HEK293 (cell line): ENCODE results near the gene SLC19A1.

Experiments
- CTCF ChIA-PET: fragments of 350-600 bp; formaldehyde crosslinking; extraction: SDS; loops from one replicate; lab custom pipeline; 2021; ENCODE audit warnings: antibody characterized with exemption; lab: Yijun Ruan, JAX
- POLR2A ChIA-PET: fragments of 300-600 bp; formaldehyde crosslinking; extraction: SDS; loops from one replicate; lab custom pipeline; 2020; ENCODE audit warnings: antibody characterized with exemption, inconsistent platforms; lab: Yijun Ruan, JAX
- H3K27ac ChIP-seq: fragments of 200-500 bp; sonication (Bioruptor generic); 2 replicates; pipeline ENCODE4 v1.5.1; 2014; ENCODE audit warnings: low read depth, low read length, control low read depth, inconsistent platforms; ENCODE audit errors: extremely low read depth
- H3K36me3 ChIP-seq, 2 experiments: fragments of 200-500 bp in 1 of 2; sonication (Bioruptor generic) in 1 of 2; 1 replicate in 1 of 2; 2 replicates in 1 of 2; pipeline ENCODE4 v1.5.1; 2014 to 2017; ENCODE audit warnings: inconsistent platforms in 2 of 2, low read length in 2 of 2; ENCODE audit not compliant: control insufficient read depth in 2 of 2, insufficient read depth in 1 of 2
- H3K4me1 ChIP-seq: fragments of 200-500 bp; sonication (Bioruptor generic); 2 replicates; pipeline ENCODE4 v1.5.1; 2014; ENCODE audit warnings: mild to moderate bottlenecking, low read length, inconsistent platforms; ENCODE audit not compliant: control insufficient read depth, insufficient read depth
- H3K4me3 ChIP-seq: 2 replicates; pipeline ENCODE4 v1.5.1; 2011; ENCODE audit warnings: low read depth, mild to moderate bottlenecking, control low read depth, low read length, moderate library complexity
- H3K9me3 ChIP-seq: fragments of 200-500 bp; sonication (Bioruptor generic); 2 replicates; pipeline ENCODE4 v1.5.1; 2014; ENCODE audit warnings: low read depth, low read length, inconsistent platforms; ENCODE audit not compliant: control insufficient read depth, insufficient read depth
- INSM2 ChIP-seq: fragments of 450-650 bp; formaldehyde crosslinking; IDR thresholded peaks from 2 replicates; pipeline ENCODE4 v1.5.1; 2016; ENCODE audit warnings: missing biosample characterization, missing genetic modification characterization
- KLF10 ChIP-seq: fragments of 450-650 bp; IDR thresholded peaks from 2 replicates; pipeline ENCODE4 v1.5.1; 2018; ENCODE audit warnings: missing biosample characterization, mild to moderate bottlenecking, missing genetic modification characterization
- MZF1 ChIP-seq: fragments of 450-650 bp; formaldehyde crosslinking; IDR thresholded peaks from 2 replicates; pipeline ENCODE4 v1.5.1; 2017; ENCODE audit warnings: missing biosample characterization, missing genetic modification characterization, borderline replicate concordance
- OSR2 ChIP-seq: fragments of 450-650 bp; formaldehyde crosslinking; IDR thresholded peaks from 2 replicates; pipeline ENCODE4 v1.5.1; 2016; ENCODE audit warnings: missing biosample characterization, missing genetic modification characterization
- REPIN1 ChIP-seq: fragments of 450-650 bp; formaldehyde crosslinking; IDR thresholded peaks from 2 replicates; pipeline ENCODE4 v1.5.1; 2017; ENCODE audit warnings: missing biosample characterization, missing genetic modification characterization, low read depth
- SALL2 ChIP-seq: fragments of 450-650 bp; formaldehyde crosslinking; IDR thresholded peaks from 2 replicates; pipeline ENCODE4 v1.5.0; 2017; ENCODE audit warnings: missing biosample characterization, mild to moderate bottlenecking, missing genetic modification characterization, borderline replicate concordance
- SP2 ChIP-seq: fragments of 450-650 bp; formaldehyde crosslinking; IDR thresholded peaks from 2 replicates; pipeline ENCODE4 v1.5.1; 2016; ENCODE audit warnings: missing biosample characterization, missing genetic modification characterization
- TCF7L2 ChIP-seq: IDR thresholded peaks from 2 replicates; pipeline ENCODE4 v1.6.1; 2011; ENCODE audit warnings: low read depth, mild to moderate bottlenecking, inconsistent platforms, low read length, moderate library complexity, borderline replicate concordance
- YY1 ChIP-seq: fragments of 450-650 bp; formaldehyde crosslinking; IDR thresholded peaks from 2 replicates; pipeline ENCODE4 v1.5.1; 2018; ENCODE audit warnings: missing biosample characterization, missing genetic modification characterization
- ZBTB44 ChIP-seq: fragments of 450-650 bp; IDR thresholded peaks from 2 replicates; pipeline ENCODE4 v1.5.1; 2018; ENCODE audit warnings: missing biosample characterization, mild to moderate bottlenecking, missing genetic modification characterization
- ZIC2 ChIP-seq: fragments of 450-650 bp; formaldehyde crosslinking; IDR thresholded peaks from 2 replicates; pipeline ENCODE4 v1.5.1; 2016; ENCODE audit warnings: missing biosample characterization, missing genetic modification characterization
- ZNF157 ChIP-seq: fragments of 450-650 bp; formaldehyde crosslinking; IDR thresholded peaks from 2 replicates; pipeline ENCODE4 v1.5.1; 2016; ENCODE audit warnings: missing biosample characterization, missing genetic modification characterization
- ZNF335 ChIP-seq: fragments of 450-650 bp; formaldehyde crosslinking; conservative IDR thresholded peaks from 2 replicates; pipeline ENCODE4 v1.5.1; 2016; ENCODE audit warnings: missing biosample characterization, missing genetic modification characterization
- ZNF391 ChIP-seq: fragments of 450-650 bp; formaldehyde crosslinking; IDR thresholded peaks from 2 replicates; pipeline ENCODE4 v1.5.1; 2016; ENCODE audit warnings: low read depth, missing biosample characterization, missing genetic modification characterization, borderline replicate concordance
- ZNF423 ChIP-seq: fragments of 450-650 bp; formaldehyde crosslinking; IDR thresholded peaks from 2 replicates; pipeline ENCODE4 v1.5.1; 2016; ENCODE audit warnings: missing biosample characterization, missing genetic modification characterization
- ZNF585B ChIP-seq: fragments of 450-650 bp; formaldehyde crosslinking; IDR thresholded peaks from 2 replicates; pipeline ENCODE4 v1.5.1; 2016; ENCODE audit warnings: missing biosample characterization, missing genetic modification characterization
- ZNF624 ChIP-seq: fragments of 450-650 bp; formaldehyde crosslinking; IDR thresholded peaks from 2 replicates; pipeline ENCODE4 v1.5.1; 2017; ENCODE audit warnings: missing biosample characterization, missing genetic modification characterization
- ZNF626 ChIP-seq: fragments of 450-650 bp; sonication (Bioruptor Pico); formaldehyde crosslinking; IDR thresholded peaks from 2 replicates; pipeline ENCODE4 v1.5.1; 2018; ENCODE audit warnings: missing biosample characterization, missing genetic modification characterization, inconsistent platforms
- ZNF658 ChIP-seq: fragments of 450-650 bp; formaldehyde crosslinking; IDR thresholded peaks from 2 replicates; pipeline ENCODE4; 2016; ENCODE audit warnings: missing biosample characterization, missing genetic modification characterization
- ZNF701 ChIP-seq: fragments of 450-650 bp; formaldehyde crosslinking; IDR thresholded peaks from 2 replicates; pipeline ENCODE4 v1.5.1; 2016; ENCODE audit warnings: missing biosample characterization, missing genetic modification characterization
- ZSCAN4 ChIP-seq: fragments of 450-650 bp; formaldehyde crosslinking; IDR thresholded peaks from 2 replicates; pipeline ENCODE4 v1.5.1; 2017; ENCODE audit warnings: missing biosample characterization, missing genetic modification characterization
- TF ChIP-seq, protein P1 (sequence below): fragments of 450-650 bp; formaldehyde crosslinking; IDR thresholded peaks from 2 replicates; pipeline ENCODE4 v1.5.1; 2016; ENCODE audit warnings: missing biosample characterization, missing genetic modification characterization
- TF ChIP-seq, protein P2 (sequence below): fragments of 450-650 bp; formaldehyde crosslinking; IDR thresholded peaks from 2 replicates; pipeline ENCODE4 v1.5.1; 2016; ENCODE audit warnings: missing biosample characterization, missing genetic modification characterization, low read depth

Gene SLC19A1

GRCh38 chr21:45499970-45500577 lies 42.2 kb downstream of the SLC19A1 start (continued):
- TF ChIP-seq ZSCAN4, result 0 out of 2 replicates have a peak, but pooled peaks have one; percentile 14
- TF ChIP-seq, protein P1, sequence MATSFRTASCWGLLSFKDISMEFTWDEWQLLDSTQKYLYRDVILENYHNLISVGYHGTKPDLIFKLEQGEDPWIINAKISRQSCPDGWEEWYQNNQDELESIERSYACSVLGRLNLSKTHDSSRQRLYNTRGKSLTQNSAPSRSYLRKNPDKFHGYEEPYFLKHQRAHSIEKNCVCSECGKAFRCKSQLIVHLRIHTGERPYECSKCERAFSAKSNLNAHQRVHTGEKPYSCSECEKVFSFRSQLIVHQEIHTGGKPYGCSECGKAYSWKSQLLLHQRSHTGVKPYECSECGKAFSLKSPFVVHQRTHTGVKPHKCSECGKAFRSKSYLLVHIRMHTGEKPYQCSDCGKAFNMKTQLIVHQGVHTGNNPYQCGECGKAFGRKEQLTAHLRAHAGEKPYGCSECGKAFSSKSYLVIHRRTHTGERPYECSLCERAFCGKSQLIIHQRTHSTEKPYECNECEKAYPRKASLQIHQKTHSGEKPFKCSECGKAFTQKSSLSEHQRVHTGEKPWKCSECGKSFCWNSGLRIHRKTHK, result no peak
- no peak for TF ChIP-seq ZBTB44 (tag by site-specific recombination)
- no peak for TF ChIP-seq ZNF423
- no peak for TF ChIP-seq ZNF701 (tag by site-specific recombination)
- no peak for TF ChIP-seq SP2

- H3K4me1 ChIP-seq, result no peaks in the 10 kb centered on the region
- ChIA-PET CTCF (no interaction called here), POLR2A (no interaction called here)
- H3K9me3 ChIP-seq, result no peaks in the 10 kb centered on the region
- TF ChIP-seq ZIC2, result peak; percentile 62
- no peak for TF ChIP-seq KLF10 (tag by site-specific recombination)
- TF ChIP-seq, all 188 proteins: peak for 1
- Histone ChIP-seq H3K36me3 (peaks cover 0 to 42% of the 10 kb centered on the region in 2 experiments; a peak in 1 of 3 replicates), H3K4me3 (no peak overlapping the region), H3K27ac (no peak overlapping the region)
Measured at GRCh38 chr21:45499201-45499750, 43.0 kb downstream of the SLC19A1 start.

DNA sequence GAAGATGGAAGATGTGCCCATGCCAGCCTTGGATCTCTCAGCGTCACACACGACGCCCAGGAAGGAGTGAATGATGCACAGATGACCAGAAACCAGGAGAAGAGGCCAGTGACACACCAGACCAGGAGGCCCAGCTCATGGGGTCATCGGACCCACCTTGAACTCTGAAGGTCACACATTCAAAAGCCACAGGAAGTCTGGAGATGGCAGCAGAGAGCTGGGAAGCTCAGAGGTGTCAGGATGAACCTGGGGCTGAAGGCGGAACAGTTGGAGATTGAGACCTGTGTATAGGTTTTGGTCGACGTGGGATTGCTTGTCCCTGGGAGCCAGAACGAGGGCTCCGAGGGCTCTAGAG lies 43.6 kb downstream of the SLC19A1 start:
- Histone ChIP-seq H3K4me1 (no peaks in the 10 kb centered on the region), H3K9me3 (no peaks in the 10 kb centered on the region), H3K4me3 (no peak overlapping the region), H3K36me3 (peaks cover 0 to 42% of the 10 kb centered on the region in 2 experiments; a peak in 1 of 3 replicates), H3K27ac (no peak overlapping the region)
- CTCF ChIA-PET, result no interaction called here
- TF ChIP-seq ZNF624 (tag by site-specific recombination), result no peak
- no peak for TF ChIP-seq ZNF626 (tag by site-specific recombination)
- TF ChIP-seq ZNF423, result no peak
- TF ChIP-seq INSM2 (tag by site-specific recombination), result no peak
- TF ChIP-seq OSR2 (tag by site-specific recombination), result no peak
- TF ChIP-seq ZNF391 (tag by site-specific recombination), result no peak
- no peak for TF ChIP-seq TCF7L2
- TF ChIP-seq ZNF157 (tag by site-specific recombination), result no peak
- no peak for TF ChIP-seq ZNF585B
- no peak for TF ChIP-seq SALL2 (tag by site-specific recombination)
- no peak for TF ChIP-seq REPIN1
- no peak for TF ChIP-seq ZNF335 (tag by site-specific recombination)
- TF ChIP-seq, protein P2, sequence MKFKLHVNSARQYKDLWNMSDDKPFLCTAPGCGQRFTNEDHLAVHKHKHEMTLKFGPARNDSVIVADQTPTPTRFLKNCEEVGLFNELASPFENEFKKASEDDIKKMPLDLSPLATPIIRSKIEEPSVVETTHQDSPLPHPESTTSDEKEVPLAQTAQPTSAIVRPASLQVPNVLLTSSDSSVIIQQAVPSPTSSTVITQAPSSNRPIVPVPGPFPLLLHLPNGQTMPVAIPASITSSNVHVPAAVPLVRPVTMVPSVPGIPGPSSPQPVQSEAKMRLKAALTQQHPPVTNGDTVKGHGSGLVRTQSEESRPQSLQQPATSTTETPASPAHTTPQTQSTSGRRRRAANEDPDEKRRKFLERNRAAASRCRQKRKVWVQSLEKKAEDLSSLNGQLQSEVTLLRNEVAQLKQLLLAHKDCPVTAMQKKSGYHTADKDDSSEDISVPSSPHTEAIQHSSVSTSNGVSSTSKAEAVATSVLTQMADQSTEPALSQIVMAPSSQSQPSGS (tag by site-specific recombination), result no peak
- no peak for TF ChIP-seq MZF1 (tag by site-specific recombination)
- TF ChIP-seq ZNF658 (tag by site-specific recombination), result no peak
- TF ChIP-seq YY1 (tag by site-specific recombination), result no peak
- TF ChIP-seq, all 188 proteins: peak for 0
- POLR2A ChIA-PET, result no interaction called here
